Right renal pelvis (tissue), 4 donors: ENCODE measurements around the gene HSF4. TPM values are rescaled to one million over a fixed set of nuclear protein-coding genes. Genes with fewer than 3 reads are reported as not detected.

ENCODE experiments used
- DNase-seq, 4 donors: peaks; one replicate each; pipeline ENCODE4 v3.0.0-alpha.2; 2013; ENCODE audit warnings: low read depth in 4 of 4, low spot score in 3 of 4, missing footprints in 1 of 4
- polyA plus RNA-seq, 4 donors: library from polyadenylated mRNA; unstranded; fragments of 120-200 nt; gene quantifications; one replicate each; pipeline ENCODE4 v1.2.1, GENCODE V29; 2013; ENCODE audit not compliant: insufficient read length in 4 of 4

The HSF4 gene
- polyA plus RNA-seq, 4 donors: 1.4 to 3.5 (median 2.7) TPM

GRCh38 chr16:67198238-67198734 is 33.7 kb downstream of the HSF4 start:
- DNase-seq: no peak

GRCh38 chr16:67199011-67199807 is 34.7 kb downstream of the HSF4 start, which contains the start of gene ELMO3:
TSS of gene ELMO3 (plus strand) at chr16:67199131. CDS start at chr16:67199327, 196 bp downstream.
- no peak for DNase-seq

GRCh38 chr16:67199808-67200198 is 35.3 kb downstream of the HSF4 start:
- no peak for DNase-seq

DNA sequence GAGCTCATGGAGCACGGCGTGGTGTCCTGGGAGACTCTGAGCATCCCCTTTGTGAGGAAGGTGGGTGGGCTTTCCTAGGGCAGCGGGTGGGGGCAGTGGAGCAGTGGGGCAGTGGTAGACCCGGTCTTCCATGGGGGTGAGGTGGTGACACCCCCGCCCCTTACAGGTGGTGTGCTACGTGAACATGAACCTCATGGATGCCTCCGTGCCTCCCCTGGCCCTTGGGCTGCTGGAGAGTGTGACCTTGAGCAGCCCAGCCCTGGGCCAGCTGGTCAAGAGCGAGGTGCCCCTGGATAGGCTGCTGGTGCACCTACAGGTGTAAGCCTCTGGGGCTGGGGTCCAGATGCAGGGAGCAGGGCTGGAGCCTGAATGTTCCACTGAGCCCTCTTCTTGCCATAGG is 35.9 kb downstream of the HSF4 start:
- no peak for DNase-seq

DNA sequence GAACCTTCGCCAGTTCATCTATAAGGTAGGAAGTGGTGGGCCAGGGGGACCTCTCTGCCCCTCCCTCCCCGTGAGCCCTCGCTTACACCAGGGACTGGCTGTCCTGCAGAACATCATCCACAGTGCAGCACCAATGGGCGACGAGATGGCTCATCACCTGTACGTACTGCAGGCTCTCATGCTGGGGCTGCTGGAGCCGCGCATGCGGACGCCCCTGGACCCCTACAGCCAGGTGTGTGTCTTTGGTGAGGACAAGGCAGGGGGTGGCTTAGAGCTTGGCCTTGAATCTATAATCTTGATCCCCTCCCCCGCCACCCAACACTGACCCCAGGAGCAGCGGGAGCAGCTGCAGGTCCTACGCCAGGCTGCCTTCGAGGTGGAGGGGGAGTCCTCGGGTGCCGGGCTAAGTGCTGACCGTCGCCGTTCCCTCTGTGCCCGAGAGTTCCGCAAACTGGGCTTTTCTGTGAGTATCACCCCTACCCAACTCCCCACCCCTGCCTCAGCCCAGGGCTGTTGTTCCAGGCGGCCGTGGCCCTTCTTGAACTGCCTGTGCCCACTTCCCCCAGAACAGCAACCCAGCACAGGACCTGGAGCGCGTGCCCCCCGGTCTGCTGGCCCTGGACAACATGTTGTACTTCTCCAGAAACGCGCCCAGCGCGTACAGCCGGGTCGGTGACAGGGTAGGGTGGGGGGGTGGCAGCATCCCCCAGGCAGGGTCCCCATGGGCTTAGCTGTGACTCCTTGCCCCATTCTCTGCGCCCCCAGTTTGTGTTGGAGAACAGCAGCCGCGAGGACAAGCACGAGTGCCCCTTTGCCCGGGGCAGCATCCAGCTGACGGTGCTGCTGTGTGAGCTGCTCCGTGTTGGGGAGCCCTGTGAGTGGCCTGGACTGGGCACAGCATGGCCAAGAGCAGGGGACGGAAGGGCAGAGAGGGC is 37.1 kb downstream of the HSF4 start:
- DNase-seq: no peak

- no peak for DNase-seq
These were observed 37.9 kb downstream of the HSF4 start for GRCh38 chr16:67202426-67202825.

DNA sequence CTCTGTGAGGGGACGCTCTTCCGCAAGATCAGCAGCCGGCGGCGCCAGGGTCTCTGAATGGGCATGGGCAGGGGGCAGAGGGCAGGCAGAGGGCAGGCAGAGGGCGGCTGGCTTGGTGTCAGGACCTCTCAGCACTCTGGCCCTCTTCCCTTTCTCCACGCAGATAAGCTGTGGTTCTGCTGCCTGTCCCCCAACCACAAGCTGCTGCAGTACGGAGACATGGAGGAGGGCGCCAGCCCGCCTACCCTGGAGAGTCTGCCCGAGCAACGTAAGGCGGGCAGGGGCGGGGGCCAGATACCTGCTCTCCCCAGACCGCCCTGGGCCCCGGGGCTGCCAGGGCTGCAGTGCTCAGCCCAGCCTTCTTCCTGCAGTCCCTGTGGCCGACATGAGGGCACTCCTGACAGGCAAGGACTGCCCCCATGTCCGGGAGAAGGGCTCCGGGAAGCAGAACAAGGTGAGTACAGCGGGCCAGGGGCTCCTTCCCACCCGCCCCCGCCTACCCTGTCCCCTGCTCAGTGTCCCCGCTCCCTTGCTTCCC is 38.5 kb downstream of the HSF4 start:
- no peak for DNase-seq

DNA sequence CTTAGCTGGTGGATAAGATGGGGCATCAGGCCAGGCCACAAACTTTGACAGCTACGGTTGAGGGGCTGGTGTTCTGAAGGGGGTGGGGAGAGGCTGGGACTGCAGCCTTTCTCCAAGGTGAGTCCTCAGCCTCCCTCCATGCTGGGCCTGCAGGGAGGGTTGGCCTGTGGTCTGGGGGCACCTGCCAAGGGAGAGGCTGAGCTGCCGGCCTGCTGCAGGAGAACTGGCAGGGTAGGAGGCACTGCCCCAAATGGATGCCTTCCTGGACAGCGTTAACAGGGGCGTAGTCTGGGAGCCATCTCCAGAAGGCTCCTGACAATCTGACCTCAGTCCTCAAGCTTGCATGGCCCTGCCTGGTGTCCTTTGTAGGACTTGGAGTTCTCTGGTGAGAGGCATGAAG is 39.5 kb downstream of the HSF4 start:
- DNase-seq: no peak

DNA sequence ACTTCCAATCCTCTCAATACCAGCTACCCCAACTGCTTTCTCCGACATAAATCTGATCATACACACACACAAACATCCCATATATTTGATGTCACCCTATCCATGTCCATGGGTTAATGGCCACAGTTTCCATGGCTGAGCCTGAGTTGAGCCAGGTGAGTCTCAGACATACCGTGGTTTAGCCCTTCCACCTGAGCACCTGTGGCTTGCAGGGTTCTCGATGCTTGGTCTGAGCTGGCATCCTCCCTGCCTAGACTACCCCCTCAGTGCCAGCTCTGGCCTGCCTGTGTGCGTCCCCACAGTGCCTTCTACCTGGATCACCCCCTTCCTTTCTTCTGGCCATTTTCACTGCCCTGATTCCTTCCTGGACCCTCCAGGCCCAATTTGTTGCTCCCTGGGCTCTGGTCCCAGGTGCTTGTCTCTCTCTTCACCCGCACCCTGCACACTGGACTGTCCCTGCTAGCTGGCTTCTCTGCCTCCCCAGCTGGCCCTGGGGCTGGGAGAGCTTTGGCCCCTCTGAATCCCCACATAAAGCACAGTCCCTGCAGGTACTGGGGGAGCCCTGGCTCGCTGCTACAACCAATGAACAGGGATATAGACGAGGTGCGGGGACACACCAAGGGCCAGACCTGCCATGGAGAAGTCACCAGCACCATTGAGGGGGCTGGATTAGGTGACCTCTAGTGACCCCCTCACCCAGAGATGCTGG is 41.7 kb downstream of the HSF4 start:
- no peak for DNase-seq

GRCh38 chr16:67206838-67207248 is 42.3 kb downstream of the HSF4 start:
- no peak for DNase-seq

DNA sequence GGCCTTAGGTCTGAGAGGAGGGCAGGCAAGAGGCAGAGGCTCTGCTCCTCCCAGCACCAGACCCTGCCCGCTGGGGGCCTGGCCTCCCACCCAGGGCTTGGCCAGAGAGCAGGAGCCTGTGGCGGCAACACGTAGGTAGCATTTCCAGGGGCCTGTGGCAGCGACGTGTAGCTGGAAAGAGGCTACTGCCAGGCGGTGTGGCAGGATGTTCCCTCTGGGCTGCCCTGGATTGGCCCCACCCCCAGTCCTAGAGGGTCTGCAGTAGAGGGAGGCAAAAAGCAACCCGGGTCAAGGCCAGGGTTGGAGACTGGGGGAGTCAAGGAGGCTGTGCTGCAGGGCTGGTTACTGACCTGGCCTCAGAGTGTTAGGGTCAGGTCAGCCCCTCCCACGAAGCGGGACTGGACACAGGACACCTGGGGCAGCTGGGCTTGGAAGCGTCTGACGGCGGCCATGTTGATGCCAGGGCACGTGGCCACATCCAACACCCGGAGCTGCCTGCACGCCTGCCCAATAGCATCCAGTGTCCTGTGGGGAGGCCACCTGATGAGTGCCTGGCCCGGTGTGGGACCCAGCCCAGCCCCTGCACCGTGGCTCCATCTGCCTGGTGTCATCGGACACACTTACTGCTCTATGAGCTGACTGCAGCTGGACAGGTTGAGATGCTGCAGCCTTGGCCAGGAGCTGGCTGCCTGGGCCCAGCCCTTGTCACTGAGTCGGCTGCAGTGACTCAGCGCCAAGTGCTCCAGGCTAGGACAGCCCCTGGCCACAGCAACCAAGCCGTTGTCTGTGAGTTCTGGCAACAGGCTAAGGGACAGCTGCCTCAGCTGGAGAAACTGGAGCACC is 42.9 kb downstream of the HSF4 start:
- DNase-seq: no peak

- DNase-seq: no peak
These were observed 43.8 kb downstream of the HSF4 start for GRCh38 chr16:67208154-67208896.

- no peak for DNase-seq
These were observed 45.0 kb downstream of the HSF4 start for GRCh38 chr16:67209565-67209964.

DNA sequence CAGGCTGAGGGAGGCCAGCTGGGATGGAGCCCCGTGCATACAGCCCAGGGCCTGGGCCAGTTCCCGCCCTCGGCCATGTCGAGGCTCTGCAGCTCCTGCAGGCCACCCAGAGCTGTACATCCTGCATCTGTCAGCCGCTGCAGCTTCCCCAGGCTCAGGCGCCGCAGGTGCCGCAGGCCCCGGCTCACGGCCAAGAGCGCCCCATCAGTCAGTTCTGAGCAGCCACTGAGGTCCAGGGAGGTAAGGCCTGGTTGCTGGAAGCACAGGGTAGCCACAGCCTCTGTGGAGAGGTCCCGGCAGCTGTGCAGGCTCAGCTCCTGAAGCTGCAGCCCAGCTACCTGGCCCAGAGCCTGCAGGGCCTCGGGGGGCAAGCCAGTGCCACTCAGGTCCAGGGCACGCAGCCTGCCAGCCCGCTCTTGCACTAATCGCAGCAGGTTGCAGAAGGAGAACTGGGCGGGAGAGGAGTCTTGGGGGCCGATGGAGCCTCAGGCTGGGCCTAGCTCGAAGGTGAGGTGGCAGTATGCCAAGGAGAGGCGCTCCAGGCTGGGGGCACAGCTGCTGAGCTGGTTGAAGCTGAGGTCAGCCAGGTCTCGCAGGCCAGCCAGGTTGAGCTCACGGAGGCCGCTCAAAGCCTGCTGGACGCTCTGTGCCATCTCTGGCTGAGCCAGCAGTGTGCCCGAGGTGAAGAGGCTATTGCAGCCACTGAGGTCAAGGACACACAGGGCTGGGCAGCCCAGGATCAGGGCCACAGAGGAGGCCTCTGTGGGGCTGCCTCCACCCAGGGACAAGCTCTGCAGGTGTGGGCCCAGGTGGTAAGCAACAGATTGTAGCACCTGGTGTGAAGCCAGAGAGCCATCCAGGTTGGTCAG is 45.8 kb downstream of the HSF4 start:
- no peak for DNase-seq

GRCh38 chr16:67211674-67212073 is 47.1 kb downstream of the HSF4 start:
- DNase-seq: no peak

DNA sequence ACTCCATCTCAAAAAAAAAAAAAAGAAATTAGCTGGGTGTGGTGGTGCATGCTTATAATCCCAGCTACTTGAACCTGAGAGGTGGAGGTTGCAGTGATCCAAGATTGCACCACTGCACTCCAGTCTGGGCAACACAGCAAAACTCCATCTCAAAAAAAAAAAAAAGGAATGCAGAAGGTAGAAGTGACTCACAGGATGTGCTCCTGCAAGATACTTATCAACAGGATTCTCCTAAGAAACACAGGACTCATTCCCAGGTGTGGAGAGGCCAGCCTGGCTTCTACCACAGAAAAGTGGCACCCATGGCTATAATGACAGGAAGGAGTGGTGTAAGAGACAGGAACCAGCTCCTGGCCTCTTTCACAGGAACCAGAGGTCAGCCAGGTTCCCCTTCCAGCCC is 48.2 kb downstream of the HSF4 start:
- DNase-seq: no peak

DNA sequence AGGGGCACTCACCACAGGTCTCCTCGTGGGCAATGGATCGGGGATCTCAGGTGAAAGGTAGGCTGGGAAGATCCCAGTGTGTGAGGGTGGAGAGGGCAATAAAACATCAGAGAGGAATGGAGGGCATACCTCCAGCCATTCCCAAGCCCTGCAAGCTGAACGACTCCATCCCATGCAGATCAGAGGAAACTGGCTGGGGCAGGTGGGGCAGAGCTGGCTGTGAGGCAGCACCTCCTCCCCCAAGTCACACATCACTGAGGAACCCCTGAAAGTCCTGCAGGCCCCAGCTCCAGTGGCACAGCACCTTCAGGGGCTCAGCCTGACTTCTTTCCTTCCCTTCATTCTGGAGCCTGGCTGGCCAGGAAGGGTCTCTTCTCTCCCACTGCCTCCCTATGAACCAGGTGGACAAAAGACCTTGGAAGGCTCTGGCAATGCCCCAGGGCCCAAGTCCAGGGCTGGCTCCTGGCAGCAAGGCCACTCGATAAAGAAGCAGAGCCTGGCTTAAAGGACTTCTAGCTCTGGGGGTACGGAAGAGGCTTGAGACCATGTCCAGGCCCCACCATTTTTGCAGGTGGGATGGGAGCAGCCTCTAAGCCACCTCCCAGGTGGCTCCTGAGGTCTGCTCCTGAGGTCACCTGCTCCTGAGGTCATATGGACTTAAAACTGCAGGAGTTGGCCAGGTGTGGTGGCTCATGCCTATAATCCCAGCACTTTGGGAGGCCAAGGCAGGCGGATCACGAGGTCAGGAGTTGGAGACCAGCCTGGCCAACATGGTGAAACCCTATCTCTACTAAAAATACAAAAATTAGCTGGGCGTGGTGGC is 48.9 kb downstream of the HSF4 start:
- no peak for DNase-seq
